Fibroblast of mammary gland (primary cell): Measurements from ENCODE around the gene ANKRD39.
"Not testable (repeated sequence)": the region's sequence is repeated elsewhere in the genome, so short reads cannot be mapped to it uniquely, and the experiment has no call there.

Source experiments
- DNase-seq: peaks from one replicate; pipeline ENCODE4 v3.0.0-alpha.2; 2010; ENCODE audit warnings: low read depth
- H3K4me3 ChIP-seq: 2 replicates; pipeline ENCODE4 v1.5.1; 2011; ENCODE audit warnings: low read depth, mild to moderate bottlenecking, low read length, moderate library complexity; ENCODE audit not compliant: control insufficient read depth
- CTCF ChIP-seq: conservative IDR thresholded peaks from 2 replicates; pipeline ENCODE4 v1.5.1; 2011; ENCODE audit warnings: low read depth, low read length, inconsistent platforms; ENCODE audit not compliant: control insufficient read depth, insufficient read depth

ANKRD39 gene

GRCh38 chr2:96893289-96894150 is 35.7 kb upstream of the ANKRD39 start:
- H3K4me3 ChIP-seq: no peak overlapping the region
- no peak for TF ChIP-seq CTCF
- no peak for DNase-seq

DNA sequence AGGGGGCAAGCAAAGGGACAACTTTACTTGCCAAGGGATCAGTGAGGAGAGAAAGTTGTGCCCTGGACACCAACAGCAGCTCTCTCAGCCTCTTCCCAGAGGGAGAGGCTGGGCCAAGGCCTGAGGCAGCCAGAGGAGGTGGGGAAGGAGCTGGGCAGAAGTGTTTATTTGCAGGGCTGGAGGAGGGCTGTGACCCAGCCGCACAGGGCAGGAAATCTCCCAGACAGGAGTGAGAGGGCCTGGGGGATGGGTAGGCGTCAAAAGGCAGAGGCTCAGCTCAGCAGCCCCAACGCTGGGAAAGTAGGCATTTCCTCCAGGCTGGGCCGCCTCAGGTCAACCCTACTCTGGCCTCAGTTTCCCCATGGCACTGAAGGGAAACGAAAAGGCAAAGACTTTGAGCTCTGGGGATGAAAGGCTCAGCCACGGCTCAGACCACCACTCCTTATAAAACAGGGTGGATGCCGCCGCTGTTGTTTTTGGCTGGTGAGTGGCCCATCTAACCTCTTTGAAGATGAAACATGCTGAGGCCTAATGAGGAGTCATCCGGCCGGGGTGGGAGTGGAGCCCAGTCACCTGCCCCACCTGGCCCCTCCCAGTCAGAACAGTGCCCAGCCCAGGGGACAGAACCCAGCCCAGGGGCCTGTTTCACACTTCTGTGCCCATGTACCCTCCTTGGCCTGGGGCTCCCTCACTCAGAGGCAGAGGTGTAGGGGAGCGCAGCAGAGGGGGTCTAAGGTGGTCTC is 33.9 kb upstream of the ANKRD39 start:
- no peak for TF ChIP-seq CTCF
- no peak overlapping the region for H3K4me3 ChIP-seq
- no peak for DNase-seq

GRCh38 chr2:96890726-96891385 is 33.0 kb upstream of the ANKRD39 start:
- TF ChIP-seq CTCF: no peak
- no peak overlapping the region for H3K4me3 ChIP-seq

GRCh38 chr2:96890252-96890651 is 32.4 kb upstream of the ANKRD39 start:
- H3K4me3 ChIP-seq: no peak overlapping the region
- no peak for DNase-seq
- TF ChIP-seq CTCF: no peak

More at GRCh38 chr2:96890726-96891385, 33.0 kb upstream of the ANKRD39 start:
- no peak for DNase-seq

DNA sequence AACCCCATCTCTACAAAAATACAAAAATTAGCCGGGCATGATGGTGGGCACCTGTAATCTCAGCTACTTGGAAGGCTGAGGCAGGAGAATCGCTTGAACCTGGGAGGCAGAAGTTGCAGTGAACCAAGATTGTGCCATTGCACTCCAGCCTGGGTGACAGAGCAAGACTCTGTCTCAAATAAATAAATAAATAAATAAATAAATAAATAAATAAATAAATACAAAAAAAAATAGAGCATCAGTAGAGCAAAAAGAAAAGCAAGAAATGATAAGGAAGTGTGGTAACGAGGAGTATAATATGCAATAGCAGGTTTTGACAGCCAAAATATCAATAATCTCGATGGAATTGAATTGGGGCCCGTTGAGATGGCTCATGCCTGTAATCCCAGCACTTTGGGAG is 31.7 kb upstream of the ANKRD39 start:
- H3K4me3 ChIP-seq, DNase-seq: not testable (repeated sequence)

DNA sequence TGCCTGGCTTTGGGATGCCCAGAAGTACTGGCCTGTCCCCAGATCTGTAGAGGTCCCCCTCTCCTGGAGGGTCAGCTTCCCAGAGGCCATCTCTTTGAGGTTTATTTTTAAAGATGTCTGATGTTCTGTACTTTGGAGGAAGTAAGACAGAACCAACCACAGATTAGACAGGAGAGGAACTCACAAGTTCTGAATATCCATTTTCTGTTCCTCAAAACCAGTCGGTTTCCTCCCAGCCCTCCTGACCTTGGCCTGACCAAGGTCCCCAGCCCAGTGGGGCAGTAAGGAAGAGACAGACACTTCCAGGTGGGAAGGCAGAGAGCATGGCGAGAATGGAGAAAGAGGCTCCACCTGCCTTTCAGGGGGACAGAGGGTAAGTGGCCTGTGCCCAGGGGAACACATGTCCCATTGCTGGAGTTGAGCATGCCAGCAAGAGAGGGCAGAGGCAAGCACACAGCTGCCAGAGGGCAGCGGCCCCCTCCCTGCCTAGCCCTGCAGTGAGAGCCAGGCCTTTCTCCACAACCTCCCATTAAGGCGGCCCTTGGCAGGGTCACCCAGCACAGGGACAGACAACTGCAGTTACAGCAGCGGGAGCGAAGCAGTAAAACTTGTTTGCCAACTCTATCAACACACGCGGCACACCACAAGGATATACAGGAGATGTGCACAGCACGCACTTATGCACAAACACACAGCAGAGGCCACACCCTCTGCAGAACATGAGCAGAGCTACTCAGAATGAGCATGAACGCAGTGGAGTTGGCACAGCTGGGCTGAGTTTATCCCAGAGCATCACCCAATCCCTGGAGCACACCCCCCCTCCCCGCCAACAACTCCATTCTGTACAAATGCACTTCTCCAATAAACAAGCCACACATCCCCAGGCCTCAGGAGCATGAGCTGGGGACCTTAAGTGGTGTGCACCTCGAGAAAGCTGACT is 30.5 kb upstream of the ANKRD39 start:
- DNase-seq: no peak
- H3K4me3 ChIP-seq: no peak overlapping the region
- no peak for TF ChIP-seq CTCF
